SU-DHL-6 (cell line): ENCODE data around the gene TRIM27.

Experiments used
- EZH2phosphoT487 ChIP-seq: fragments of 200-600 bp; sonication (generic), shearing (Covaris generic); conservative IDR thresholded peaks from 2 replicates; pipeline ENCODE4 v1.6.1; 2018; ENCODE audit warnings: mild to moderate bottlenecking, antibody characterized with exemption, low read length, moderate library complexity, mixed read lengths
- TF ChIP-seq, protein P1 (sequence below): fragments of 200-600 bp; sonication (generic); IDR thresholded peaks from one replicate; pipeline ENCODE4 v1.5.1; 2017; ENCODE audit warnings: antibody characterized with exemption, mild to moderate bottlenecking, low read length, moderate library complexity; ENCODE audit not compliant: insufficient read depth, poor library complexity, severe bottlenecking

DNA sequence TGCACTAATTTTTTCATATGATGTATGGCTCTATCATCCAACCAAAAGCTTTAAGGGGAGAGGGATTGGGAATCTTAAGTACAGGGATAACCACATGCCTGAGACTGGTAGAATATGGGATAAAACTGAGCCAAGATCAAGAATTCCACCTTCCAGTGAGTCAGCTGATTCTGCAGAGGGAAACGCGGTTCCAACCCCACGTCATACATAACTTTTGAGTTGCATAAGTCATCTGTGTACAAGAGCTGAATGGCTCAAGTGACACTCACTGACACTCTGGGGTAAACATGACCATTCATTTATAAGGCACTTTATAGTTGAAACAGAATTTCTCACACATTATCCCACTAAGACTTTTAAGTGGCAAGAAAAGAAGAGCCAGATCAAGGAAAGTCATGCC, 16.4 kb downstream of the TRIM27 start:
- TF ChIP-seq, protein P1, sequence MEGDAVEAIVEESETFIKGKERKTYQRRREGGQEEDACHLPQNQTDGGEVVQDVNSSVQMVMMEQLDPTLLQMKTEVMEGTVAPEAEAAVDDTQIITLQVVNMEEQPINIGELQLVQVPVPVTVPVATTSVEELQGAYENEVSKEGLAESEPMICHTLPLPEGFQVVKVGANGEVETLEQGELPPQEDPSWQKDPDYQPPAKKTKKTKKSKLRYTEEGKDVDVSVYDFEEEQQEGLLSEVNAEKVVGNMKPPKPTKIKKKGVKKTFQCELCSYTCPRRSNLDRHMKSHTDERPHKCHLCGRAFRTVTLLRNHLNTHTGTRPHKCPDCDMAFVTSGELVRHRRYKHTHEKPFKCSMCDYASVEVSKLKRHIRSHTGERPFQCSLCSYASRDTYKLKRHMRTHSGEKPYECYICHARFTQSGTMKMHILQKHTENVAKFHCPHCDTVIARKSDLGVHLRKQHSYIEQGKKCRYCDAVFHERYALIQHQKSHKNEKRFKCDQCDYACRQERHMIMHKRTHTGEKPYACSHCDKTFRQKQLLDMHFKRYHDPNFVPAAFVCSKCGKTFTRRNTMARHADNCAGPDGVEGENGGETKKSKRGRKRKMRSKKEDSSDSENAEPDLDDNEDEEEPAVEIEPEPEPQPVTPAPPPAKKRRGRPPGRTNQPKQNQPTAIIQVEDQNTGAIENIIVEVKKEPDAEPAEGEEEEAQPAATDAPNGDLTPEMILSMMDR, result no peak
- TF ChIP-seq EZH2phosphoT487, result no peak
